ENCODE measurements around the gene PPDPF. TPM values are rescaled to one million over a fixed set of nuclear protein-coding genes. Genes with fewer than 3 reads are reported as not detected.

The PPDPF gene
- polyA plus RNA-seq, 1 donor from 2014 or later: 95.1 TPM

DNA sequence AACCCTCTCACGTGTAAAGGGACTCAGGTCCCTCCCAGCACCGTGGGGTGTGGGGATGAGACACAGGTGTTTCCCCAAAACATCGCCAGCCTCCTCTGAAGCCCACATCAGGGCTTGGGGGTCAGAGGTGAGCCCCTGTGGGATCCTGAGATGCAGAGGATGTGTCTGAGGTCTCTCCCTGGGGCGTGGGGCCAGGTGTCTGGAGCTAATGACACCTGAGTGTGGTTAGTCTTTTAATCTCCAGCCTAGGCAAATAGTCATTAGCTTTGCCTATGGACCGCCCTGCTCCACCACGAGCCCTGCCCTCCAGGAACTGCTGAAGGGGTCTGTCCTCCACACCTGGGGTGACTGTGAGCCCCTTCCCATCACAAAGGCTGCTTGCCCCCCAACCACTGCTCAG lies 25.2 kb downstream of the PPDPF start:
- Histone ChIP-seq H3K4me3 (ENCODE audit: low read length) (no peak overlapping the region), H3K9me3 (ENCODE audit: low read length) (no peaks in the 10 kb centered on the region), H4K20me1 (ENCODE audit: insufficient read depth) (no peaks in the 10 kb centered on the region), H2AFZ (ENCODE audit: low read depth, low read length) (no peak overlapping the region), H3K27me3 (ENCODE audit: insufficient read depth, low read depth, low read length) (no peaks in the 10 kb centered on the region), H3K27ac (ENCODE audit: low read length) (no peak overlapping the region), H3K36me3 (ENCODE audit: insufficient read depth, low read length) (no peaks in the 10 kb centered on the region), H3K79me2 (replicated peaks; ENCODE audit: insufficient read depth, low read length) (no peaks in the 10 kb centered on the region), H3F3A (ENCODE audit: insufficient read depth, low read length, poor library complexity, severe bottlenecking) (no peaks in the 10 kb centered on the region), H3K9me2 (ENCODE audit: insufficient read depth, low read length) (no peaks in the 10 kb centered on the region), H3K9ac (ENCODE audit: low read length) (no peak overlapping the region), H3K4me2 (ENCODE audit: low read length) (no peak overlapping the region)
- TF ChIP-seq SMC3 (conservative IDR thresholded peaks at IDR 0.05; ENCODE audit: poor library complexity): no peak
- TF ChIP-seq, protein P1, sequence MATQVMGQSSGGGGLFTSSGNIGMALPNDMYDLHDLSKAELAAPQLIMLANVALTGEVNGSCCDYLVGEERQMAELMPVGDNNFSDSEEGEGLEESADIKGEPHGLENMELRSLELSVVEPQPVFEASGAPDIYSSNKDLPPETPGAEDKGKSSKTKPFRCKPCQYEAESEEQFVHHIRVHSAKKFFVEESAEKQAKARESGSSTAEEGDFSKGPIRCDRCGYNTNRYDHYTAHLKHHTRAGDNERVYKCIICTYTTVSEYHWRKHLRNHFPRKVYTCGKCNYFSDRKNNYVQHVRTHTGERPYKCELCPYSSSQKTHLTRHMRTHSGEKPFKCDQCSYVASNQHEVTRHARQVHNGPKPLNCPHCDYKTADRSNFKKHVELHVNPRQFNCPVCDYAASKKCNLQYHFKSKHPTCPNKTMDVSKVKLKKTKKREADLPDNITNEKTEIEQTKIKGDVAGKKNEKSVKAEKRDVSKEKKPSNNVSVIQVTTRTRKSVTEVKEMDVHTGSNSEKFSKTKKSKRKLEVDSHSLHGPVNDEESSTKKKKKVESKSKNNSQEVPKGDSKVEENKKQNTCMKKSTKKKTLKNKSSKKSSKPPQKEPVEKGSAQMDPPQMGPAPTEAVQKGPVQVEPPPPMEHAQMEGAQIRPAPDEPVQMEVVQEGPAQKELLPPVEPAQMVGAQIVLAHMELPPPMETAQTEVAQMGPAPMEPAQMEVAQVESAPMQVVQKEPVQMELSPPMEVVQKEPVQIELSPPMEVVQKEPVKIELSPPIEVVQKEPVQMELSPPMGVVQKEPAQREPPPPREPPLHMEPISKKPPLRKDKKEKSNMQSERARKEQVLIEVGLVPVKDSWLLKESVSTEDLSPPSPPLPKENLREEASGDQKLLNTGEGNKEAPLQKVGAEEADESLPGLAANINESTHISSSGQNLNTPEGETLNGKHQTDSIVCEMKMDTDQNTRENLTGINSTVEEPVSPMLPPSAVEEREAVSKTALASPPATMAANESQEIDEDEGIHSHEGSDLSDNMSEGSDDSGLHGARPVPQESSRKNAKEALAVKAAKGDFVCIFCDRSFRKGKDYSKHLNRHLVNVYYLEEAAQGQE (IDR thresholded peaks at IDR 0.05; ENCODE audit: borderline replicate concordance): no peak

DNA sequence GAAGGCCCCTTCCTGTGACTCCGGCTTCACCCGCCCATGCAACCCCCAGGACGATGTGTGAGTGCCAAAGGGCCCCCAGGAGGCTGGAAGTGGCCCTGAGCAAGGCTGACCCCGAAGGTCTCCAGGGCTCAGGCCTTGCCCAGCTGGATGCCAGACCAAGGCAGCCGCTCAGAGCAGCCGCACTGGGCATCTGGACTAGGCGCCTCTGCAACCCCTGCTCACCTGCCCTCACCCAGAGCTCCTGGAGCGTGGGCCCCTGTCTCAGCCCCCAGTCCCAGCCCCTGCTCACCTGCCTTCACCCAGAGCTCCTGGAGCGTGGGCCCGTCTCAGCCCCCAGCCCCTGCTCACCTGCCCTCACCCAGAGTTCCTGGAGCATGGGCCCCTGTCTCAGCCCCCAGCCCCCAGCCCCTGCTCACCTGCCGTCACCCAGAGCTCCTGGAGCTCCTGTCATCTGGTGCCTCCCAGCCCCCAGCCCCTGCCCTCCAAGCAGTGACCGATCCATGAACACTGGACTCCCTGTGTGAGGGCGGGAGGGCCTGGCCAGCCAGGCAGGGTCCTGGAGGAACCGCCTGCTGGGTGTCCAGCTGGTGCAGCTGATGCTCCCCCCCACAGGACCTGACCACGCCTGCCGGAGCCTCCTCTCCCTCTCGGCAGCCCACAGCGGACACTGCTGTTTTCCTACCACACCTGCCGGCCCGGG lies 25.8 kb downstream of the PPDPF start:
- Histone ChIP-seq H3K9me3 (ENCODE audit: low read length) (no peaks in the 10 kb centered on the region), H3K27ac (ENCODE audit: low read length) (no peak overlapping the region), H3K9me2 (ENCODE audit: insufficient read depth, low read length) (no peaks in the 10 kb centered on the region), H3K4me3 (ENCODE audit: low read length) (no peak overlapping the region), H3K27me3 (ENCODE audit: insufficient read depth, low read depth, low read length) (no peaks in the 10 kb centered on the region), H2AFZ (ENCODE audit: low read depth, low read length) (no peak overlapping the region), H3K4me2 (ENCODE audit: low read length) (no peak overlapping the region), H3K9ac (ENCODE audit: low read length) (no peak overlapping the region), H3K36me3 (ENCODE audit: insufficient read depth, low read length) (no peaks in the 10 kb centered on the region), H3K79me2 (replicated peaks; ENCODE audit: insufficient read depth, low read length) (no peaks in the 10 kb centered on the region), H3F3A (ENCODE audit: insufficient read depth, low read length, poor library complexity, severe bottlenecking) (no peaks in the 10 kb centered on the region), H4K20me1 (ENCODE audit: insufficient read depth) (no peaks in the 10 kb centered on the region)
- no peak for TF ChIP-seq RAD21 (conservative IDR thresholded peaks at IDR 0.05)
- TF ChIP-seq POLR2AphosphoS5 (IDR thresholded peaks at IDR 0.05): no peak

DNA sequence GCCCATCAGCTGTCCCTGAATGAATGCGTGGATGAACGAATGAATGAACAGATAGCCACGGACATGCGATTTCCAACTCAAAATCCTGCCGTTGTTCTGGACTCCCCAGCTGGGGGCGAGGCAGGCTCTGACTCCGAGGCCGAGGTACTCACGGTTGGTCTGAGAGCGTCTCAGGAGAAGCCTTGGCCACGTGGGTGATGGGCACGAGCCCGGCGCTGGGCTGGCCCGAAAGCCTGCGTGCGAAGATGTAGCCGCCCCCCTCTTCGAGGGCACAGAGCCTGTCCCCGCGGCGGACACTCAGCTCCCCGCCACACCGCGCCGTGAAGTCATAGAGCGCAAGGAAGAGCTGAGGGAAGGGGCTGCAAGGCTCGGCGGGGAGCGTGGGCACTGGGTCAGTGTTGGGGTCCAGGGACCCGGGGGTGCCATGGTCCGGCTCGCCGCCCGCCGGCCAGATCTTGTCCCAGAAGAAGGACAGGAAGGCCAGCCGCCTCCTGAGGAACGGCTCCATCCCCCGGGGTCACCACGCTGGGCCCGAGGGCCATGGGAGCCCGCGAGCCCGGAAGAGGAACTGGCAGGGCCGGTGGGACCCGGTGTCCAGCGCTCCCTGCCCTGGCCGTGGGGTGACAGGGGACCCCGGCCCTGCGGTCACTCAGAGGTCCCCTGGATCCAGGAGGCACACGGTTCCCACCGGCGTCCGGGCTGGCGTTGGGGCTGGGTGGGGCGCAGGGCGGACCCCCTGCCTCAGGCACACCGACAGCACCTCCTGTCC lies 26.6 kb downstream of the PPDPF start:
- Histone ChIP-seq H3F3A (ENCODE audit: insufficient read depth, low read length, poor library complexity, severe bottlenecking) (no peaks in the 10 kb centered on the region), H3K4me2 (ENCODE audit: low read length) (no peak overlapping the region), H2AFZ (ENCODE audit: low read depth, low read length) (no peak overlapping the region), H3K9me3 (ENCODE audit: low read length) (no peaks in the 10 kb centered on the region), H3K9me2 (ENCODE audit: insufficient read depth, low read length) (no peaks in the 10 kb centered on the region), H3K27ac (ENCODE audit: low read length) (no peak overlapping the region), H4K20me1 (ENCODE audit: insufficient read depth) (no peaks in the 10 kb centered on the region), H3K9ac (ENCODE audit: low read length) (no peak overlapping the region), H3K27me3 (ENCODE audit: insufficient read depth, low read depth, low read length) (no peaks in the 10 kb centered on the region), H3K4me3 (ENCODE audit: low read length) (no peak overlapping the region), H3K79me2 (replicated peaks; ENCODE audit: insufficient read depth, low read length) (no peaks in the 10 kb centered on the region), H3K36me3 (ENCODE audit: insufficient read depth, low read length) (no peaks in the 10 kb centered on the region)
- TF ChIP-seq TAF1 (IDR thresholded peaks at IDR 0.05; ENCODE audit: low read depth): no peak
- no peak for TF ChIP-seq SMC3 (conservative IDR thresholded peaks at IDR 0.05; ENCODE audit: poor library complexity)
- no peak for TF ChIP-seq RAD21 (conservative IDR thresholded peaks at IDR 0.05)
- no peak for TF ChIP-seq MXI1 (conservative IDR thresholded peaks at IDR 0.05; ENCODE audit: poor library complexity, severe bottlenecking)
- TF ChIP-seq EZH2 (IDR thresholded peaks at IDR 0.05; ENCODE audit: borderline replicate concordance, insufficient read depth, low read length, poor library complexity, severe bottlenecking): no peak
- no peak for TF ChIP-seq POLR2AphosphoS5 (IDR thresholded peaks at IDR 0.05)
- no peak for TF ChIP-seq EP300 (conservative IDR thresholded peaks at IDR 0.05; ENCODE audit: poor library complexity, severe bottlenecking)
- TF ChIP-seq, protein P2, sequence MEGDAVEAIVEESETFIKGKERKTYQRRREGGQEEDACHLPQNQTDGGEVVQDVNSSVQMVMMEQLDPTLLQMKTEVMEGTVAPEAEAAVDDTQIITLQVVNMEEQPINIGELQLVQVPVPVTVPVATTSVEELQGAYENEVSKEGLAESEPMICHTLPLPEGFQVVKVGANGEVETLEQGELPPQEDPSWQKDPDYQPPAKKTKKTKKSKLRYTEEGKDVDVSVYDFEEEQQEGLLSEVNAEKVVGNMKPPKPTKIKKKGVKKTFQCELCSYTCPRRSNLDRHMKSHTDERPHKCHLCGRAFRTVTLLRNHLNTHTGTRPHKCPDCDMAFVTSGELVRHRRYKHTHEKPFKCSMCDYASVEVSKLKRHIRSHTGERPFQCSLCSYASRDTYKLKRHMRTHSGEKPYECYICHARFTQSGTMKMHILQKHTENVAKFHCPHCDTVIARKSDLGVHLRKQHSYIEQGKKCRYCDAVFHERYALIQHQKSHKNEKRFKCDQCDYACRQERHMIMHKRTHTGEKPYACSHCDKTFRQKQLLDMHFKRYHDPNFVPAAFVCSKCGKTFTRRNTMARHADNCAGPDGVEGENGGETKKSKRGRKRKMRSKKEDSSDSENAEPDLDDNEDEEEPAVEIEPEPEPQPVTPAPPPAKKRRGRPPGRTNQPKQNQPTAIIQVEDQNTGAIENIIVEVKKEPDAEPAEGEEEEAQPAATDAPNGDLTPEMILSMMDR (IDR thresholded peaks at IDR 0.05; ENCODE audit: poor library complexity, severe bottlenecking): no peak
- TF ChIP-seq, protein P1 (IDR thresholded peaks at IDR 0.05; ENCODE audit: borderline replicate concordance): no peak
